NCI-H1694 treated with DMSO at 0.1 percent for 48 hours (cell line): ENCODE measurements around the gene VPS13D.
"Not testable (repeated sequence)": the region's sequence is repeated elsewhere in the genome, so short reads cannot be mapped to it uniquely, and the experiment has no call there.

Experiments
- DNase-seq: peaks from one replicate; lab custom pipeline; 2025; lab: John Stamatoyannopoulos, UW

VPS13D gene

DNA sequence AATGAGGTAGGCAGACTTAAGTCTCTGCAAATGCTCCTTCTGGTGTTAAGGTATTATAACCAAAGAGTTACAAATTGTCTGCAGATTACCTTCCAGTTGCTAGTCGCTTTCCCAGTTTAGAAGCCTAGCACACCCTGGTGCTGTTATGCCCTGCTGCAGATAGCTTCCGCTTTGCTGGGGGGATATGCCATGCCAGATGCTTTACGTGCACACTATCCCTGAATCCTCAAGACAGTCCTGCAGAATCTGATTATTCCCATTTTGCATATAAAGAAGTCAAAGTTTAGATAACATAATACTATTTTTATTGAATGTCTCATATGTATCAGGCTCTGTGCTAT lies 221.7 kb downstream of the VPS13D start:
- DNase-seq: no peak

DNA sequence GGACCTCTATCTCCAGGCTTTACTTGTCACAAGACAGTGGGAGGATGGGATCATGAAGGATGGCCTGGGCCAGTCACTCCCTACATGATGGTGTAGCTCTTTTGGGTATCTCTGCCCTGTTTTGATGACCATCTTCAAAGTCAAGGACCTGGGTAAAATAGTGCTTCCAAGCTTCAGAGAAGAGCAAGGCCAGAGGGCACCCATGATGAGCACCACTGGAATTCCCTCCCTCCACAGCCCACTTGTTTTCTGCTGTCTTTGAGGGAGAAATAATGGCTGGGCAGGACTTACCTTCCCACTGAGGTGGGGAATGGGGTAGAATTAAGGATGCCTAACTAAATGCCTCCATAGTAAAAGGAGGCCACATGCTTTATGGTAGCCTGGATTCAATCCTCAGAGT lies 222.4 kb downstream of the VPS13D start:
- no peak for DNase-seq

DNA sequence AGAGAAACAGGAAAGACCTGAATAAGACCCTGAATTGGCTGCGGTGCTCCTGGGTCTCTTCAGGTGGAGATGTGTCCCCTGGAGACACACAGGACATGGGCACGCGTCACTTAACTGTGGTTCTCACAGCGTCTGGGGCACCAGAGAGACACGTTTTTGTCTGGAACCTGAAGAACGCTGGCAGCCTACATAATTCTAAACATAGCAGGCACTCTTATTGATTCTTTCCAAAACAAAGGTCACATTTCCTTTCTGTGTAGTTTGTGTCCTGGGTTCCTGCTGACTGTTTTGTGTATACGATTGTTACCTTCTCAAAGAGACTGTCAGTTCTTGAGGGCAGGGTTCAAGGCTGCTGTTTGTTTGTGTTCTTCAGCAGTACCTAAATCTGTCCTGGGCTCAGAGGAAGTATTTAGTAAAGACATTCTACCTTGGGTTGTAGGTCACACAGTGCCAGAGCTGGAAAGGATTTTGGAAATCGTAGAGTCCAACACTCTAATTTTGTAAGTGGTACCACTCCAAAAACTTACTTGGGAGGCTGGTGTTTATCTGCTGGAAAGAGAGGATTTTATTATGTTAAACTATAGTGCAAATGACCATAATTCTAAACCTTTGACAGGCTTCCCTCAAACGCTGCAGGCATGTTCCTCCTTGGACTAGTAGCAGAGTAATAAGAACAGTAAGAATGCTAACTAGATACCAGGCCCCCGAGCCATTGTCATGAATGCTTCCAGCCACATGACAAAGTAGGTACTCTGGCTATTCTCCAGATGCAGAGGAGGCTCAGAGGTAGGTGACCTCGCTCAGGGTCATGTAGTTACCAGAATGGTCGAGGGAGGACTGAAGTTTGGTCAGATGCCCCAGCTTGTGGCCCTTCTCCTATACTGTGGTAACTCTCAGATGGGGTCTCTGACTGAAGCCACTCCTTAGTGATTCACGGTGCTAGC lies 223.8 kb downstream of the VPS13D start:
- no peak for DNase-seq

DNA sequence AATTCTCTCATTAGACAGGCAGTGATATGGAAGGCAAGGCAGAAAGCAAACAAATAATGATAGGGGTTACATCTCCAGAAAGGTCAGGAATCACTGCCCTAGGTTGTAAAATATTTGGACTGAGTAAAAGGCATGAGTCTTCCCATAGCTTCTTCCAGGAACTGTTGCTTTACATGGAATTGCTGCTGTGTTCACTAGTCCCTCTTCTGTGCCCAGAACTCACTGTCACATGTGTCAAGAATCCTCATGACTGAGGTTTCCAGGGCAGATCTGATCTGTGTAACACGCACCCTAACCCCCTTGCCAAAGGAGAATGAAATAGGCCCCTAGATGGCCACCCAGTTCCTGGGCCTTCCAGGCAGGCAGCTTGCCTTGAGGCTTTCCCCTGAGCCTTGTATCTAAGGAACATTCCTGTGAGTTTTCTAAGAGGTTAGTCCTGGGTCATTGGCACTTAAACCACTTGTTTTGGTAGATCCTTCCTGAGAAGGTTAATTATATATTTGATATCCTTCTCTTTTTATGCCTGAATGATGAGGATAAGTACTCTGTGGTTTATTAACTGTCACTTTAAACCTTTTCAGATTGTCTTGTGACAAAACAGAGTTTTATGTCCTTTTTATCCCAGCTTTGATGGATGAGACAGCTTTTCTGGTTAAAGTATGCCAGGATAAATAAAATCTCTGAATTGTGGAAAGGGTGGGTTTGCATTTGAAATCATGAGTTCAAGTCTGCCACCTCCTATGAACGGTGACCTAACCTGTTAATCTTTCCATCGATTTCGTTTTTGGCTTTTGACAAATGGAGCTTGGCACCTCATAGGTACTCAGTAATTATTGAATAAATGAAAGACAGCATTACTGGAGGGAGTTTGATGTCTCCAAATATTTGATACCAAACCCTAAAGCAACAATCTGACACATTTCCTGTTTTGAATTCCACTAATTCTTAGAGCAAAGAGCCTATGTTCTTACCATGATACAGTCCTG lies 224.9 kb downstream of the VPS13D start:
- no peak for DNase-seq

DNA sequence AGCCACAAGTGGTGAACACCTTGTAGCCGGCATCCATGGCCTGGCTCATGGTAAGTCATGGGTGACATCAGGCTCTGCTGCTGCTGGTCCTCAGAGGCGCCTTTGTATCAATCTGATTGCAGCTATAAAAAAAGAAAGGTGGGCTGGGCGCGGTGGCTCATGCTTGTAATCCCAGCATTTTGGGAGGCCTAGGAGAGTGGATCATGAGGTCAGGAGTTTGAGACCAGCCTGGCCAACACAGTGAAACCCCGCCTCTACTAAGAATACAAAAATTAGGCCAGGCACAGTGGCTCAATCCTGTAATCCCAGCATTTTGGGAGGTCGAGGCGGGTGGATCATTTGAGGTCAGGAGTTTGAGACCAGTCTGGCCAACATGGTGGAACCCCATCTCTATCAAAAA lies 226.3 kb downstream of the VPS13D start:
- not testable (repeated sequence) for DNase-seq

DNA sequence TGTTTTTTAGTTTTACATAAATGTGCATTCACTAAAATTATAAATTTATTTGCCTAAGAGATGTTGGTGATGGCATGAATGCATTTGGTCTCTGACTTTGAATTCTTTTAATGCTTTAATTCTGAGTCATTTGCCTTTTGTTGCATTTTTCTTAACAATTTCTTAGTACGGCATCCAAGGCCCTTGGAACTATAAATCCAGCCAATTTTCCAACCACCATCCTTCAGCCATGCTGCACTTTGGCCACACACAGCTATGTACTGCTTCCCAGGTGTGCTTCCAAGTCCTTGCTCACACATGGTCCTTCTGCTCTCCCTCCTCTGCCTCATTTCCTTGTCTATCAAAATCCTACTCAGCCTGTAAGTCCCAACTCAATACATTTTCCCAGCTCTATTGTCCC lies 227.1 kb downstream of the VPS13D start:
- no peak for DNase-seq

DNA sequence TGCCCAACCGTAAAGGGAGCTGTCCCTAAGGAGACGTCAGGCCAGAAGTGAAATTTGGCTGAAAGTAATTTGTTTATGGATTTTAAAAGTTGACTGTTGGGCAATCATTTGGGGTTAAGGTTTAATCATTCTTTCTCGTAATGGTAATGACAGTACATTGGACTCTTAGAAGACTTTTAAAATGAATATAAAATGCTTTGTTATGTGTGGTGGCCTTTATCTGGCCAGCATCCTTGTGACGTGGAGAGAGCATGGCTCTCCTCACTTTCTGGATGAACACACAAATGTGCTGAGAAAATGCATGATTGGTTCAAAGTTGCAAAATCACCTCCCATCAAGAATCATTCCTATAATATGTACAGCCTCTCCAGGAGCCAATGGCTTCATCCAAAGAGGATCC lies 227.9 kb downstream of the VPS13D start:
- no peak for DNase-seq

DNA sequence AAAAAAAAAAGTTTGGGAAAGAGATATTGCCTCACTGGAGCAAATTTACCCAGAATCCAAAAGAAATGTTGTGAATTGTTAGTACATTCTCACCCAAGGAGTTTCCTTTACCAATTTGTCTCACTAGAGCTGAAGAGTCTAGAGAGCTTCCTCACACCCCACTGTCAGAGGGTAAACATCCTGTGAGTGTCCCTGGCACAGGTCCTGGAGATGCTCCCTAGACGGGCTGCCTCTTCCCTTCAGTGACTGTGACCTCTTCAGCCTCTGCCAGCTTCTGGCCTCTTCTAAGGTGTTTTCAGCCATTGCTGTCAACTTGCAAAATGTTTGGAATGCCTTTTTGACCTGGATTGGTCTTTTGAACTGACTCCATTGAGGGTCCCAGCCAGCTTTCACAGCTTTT lies 228.7 kb downstream of the VPS13D start:
- no peak for DNase-seq

DNA sequence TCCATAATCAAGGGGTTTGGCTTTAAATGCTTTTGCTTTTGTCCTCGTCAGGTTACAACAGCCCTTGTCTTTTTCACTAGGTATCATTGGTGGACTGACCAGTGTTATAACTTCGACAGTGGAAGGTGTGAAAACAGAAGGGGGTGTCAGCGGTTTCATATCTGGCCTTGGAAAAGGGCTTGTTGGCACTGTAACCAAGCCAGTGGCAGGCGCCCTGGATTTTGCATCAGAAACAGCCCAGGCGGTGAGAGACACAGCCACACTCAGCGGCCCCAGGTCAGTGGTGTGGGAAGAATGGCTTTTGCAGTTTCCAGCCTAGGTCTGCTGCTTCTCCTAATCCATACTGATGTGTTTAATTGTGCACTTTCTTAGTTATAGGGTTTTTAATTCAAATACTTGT lies 230.3 kb downstream of the VPS13D start:
- no peak for DNase-seq

DNA sequence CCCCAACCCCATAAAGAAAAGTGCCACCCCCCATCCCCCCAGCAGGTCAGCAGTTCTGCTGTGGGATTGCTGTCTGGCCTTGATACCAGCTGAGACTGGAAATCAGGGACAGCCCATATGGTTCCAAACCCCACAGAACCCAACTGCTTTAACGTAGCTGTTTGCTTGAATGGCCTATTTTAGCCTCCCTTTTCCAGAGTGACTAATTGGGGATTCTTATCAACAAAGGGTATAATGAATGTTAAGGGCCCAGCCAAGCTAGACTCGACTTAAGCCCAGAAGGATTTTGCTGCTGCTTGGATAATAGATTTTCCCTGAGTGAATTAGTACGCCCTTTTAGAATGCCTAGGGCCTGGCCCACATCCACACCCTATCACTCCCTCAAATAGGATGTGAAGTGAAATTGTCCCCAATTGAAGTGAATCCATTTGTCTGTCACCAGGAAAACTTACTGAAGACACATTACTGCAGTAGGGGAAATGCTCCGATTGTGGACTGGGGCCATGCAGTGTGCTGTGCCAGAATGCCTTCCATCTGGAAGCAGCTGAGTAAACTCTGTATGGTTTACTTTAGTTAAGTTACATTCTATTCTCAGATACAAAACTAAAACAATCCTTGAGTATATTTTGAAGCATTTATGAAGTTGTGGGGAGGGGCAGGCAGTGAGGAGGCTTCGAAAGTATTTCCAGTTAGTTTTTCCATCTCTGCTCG lies 231.2 kb downstream of the VPS13D start:
- DNase-seq: no peak

DNA sequence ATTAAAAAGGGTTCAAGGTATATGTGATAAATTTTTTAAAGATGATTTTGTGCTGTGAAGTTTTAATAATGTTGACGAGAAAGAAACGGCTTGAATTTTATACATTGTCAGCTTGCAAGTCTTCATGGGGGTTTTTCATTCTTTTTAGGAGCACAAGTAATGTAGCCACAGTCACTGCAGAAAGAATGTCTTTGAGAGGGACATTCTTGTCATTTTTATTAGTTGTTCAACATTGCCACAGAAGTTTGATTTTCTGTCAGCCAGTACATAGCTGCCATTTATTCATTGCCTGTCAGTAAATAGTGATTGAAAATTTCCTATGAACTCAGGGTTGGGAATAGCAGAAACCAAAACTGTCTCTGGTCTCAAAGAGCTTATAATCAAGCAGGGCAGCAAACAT lies 231.9 kb downstream of the VPS13D start:
- DNase-seq: no peak

DNA sequence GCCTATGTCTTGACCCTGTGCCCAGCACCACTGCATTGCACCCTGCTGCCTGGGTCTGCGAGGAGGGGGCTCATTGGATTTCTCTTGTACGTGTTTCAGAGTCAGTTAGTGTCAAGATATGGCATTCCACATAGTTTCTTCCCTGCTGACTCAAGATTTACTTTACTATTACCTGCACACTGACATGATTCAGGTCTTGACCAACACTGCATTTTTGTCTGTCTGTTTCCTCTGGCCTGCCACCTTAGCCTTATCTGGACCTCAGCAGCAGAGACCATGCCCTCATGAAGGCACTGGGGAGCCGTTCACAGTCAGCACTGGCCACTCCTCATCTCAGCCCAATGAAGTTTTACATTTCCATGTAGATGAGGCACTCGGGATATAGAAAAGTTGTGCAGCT lies 232.8 kb downstream of the VPS13D start:
- DNase-seq: no peak

DNA sequence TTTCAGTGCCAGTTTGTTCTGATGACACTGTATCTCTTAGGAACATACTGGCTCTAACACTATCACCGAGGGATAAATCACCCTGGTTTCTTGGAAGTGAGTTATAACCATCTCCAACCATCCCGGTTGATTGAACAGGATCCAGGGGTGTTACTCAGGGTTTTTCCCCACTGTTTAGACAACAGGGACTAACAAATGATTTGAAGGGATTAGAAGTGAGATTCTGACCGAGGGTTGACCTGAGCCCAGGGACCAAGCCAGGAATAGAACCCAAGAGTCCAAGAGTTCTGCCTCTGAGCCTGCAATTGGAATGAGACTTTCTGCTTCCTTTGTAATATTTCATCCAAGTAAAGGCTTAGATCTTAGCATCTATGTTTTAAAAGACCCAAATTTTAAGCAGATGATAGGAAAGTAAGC lies 234.2 kb downstream of the VPS13D start:
- no peak for DNase-seq

DNA sequence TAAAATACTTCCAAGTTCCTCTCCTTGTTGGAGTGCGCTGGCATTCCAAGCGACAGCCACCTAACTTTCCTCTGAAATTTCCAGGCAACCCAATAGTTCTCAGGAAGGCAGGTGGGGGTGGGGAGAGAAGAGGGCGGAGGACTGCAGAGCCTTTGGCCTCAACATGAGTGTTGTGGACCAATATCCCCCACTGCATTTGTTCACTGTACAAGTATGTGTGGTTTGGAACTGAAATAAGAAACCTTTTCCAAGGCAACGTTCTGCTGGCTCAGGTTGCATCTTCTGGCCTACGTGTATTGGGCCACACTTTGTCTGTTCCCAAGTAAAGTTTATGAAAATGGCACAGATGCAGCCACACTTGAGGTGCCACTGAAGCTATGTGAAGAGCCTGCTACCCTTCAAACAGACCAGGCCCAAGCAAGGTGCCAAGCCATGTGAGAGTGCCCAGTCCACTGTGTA lies 234.8 kb downstream of the VPS13D start:
- no peak for DNase-seq

DNA sequence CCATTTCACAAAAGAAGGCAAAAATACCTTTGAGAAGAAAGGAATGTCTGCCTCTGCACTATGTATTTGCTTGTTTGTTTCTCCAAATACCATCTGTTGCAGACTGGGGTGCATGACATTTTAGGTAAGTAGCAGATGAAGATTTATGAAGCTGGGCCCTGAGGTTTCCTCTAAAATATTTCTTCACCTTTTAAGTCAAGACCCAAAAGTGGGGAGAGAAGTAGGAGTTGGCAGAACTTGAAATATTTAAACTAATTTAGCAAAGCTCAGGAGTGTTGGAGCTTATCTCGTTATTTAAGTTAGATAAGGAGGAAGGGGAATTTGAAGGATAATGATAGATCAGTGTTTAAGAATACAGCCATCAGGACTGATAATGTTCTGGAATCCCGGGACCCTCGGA lies 235.3 kb downstream of the VPS13D start:
- no peak for DNase-seq

DNA sequence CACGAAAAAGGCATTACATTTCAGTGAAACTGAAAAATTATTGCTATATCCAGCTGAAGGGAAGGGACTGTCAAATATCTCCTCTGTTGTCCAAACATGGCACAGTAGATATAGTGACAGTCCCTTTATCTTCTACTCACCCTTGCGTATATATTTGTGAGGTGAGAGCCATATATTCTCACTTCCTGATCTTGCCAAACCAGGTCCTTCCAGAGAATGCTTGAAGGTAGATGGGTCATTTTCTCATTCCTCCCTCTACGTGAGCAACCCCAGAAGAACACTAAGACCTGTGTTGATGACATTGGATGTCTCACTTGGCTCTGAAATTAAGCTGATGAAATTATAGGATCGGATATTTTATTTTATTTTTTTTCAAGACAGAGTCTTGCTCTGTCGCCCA lies 237.0 kb downstream of the VPS13D start:
- no peak for DNase-seq

DNA sequence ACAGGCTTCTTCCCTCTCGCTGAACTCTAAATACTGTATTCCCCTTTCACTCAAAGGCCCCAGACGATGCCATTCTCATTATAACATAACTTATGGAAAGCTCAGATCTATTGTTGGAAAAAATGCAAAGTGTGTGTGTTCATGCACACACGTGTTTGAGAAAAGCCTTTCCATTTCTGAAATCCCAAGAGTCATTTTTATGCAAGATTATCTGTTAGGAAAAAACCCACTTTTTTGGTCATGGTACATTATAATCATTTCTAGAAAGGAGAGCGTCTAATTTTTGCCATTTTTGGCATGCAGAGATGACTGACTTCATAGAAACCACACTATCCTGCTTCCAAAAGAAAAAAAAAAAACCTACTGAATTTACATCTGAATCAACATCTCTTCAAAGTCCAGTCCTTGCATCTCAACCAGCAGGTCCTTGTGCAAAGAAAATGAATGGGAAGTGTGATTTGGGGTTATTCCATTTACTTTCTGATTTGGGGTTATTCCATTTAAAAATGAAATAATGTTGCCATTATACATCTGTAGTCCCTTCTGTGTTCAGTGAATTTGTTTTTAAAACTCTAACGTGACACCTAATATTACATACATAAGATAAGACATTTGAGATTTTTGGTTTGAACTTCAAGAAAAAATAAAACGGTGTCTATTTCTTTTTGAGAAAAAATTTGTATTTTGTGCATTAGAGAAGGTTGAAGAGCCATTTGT lies 237.9 kb downstream of the VPS13D start:
- DNase-seq: no peak

DNA sequence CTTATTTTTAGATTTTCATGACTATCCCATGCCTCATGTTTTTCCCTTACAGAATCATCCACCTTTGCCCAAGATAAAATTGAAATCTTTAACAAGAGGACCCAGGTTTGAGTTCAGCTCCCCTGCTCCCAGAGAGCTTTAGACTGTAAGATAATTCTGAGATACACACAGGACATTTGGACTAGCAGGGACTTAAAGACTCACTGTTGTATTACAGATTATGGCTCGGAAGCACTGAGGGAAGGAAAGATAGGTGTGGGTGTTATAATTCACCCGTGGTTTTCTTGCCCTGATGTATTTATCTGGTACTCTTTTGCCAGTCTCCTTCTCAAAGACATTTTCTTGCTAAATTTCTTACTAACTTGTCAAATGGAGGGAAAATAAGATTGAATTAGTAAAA lies 238.5 kb downstream of the VPS13D start:
- DNase-seq: no peak

DNA sequence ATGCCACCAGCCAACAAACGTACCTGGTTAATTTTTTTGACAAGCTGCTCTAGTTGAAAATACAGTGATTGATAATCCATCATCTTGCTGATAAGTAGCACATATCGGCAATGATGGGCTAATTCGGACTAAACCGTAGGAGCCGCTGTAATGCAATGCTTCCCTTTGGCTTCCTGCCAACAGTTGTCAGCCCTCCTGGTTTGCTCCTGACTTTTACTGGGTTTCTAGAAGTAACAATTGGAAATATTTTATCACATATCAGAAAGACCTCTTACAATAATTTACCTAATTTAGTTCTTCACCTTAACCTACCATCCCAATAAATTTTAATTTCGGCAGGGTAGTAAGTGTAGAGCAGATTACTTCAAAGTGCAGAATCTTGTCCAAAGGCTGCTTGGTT lies 239.7 kb downstream of the VPS13D start:
- no peak for DNase-seq

DNA sequence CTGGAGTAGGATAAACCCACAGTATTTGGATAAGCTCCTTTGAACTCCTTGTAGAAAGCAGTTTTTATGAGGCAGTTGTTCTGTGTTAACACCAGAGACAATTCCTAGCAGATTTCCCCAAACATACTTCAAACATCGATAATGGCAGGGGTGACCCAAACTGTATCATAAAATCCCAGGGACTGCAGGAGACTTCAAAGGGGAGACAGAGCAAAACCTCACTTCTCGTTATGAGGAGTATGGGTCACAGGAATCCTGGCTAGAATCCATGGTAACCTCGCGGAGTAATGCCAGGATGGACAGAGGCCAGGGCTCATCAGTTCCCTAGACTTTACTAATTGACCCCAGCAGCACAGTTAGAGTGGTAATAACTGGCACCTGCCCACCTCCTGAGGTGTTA lies 240.2 kb downstream of the VPS13D start:
- DNase-seq: no peak

DNA sequence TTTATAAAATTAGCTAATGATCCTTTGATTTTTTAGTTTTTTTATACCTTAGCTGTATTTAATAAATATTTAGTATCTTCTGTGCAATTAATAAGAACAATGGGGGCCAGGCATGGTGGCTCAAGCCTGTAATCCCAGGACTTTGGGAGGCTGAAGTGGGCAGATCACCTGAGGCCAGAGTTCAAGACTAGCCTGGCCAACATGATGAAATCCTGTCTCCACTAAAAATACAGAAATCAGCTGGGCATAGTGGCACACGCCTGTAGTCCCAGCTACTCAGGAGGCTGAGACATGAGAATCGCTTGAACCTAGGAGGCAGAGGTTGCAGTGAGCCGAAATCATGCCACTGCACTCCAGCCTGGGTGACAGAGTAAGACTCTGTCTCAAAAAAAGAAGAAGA lies 241.1 kb downstream of the VPS13D start:
- not testable (repeated sequence) for DNase-seq
